Progenitor cell of endocrine pancreas (in vitro differentiated cells): ENCODE results near the gene FSTL1. TPM values are rescaled to one million over a fixed set of nuclear protein-coding genes. Genes with fewer than 3 reads are reported as not detected.
A peak's percentile ranks its signal among the peaks of the same experiment; 100 is the strongest.
"Not testable (repeated sequence)": the region's sequence is repeated elsewhere in the genome, so short reads cannot be mapped to it uniquely, and the experiment has no call there.

ENCODE experiments used
- DNase-seq: peaks from one replicate; pipeline ENCODE4 v3.0.0; 2021; ENCODE audit warnings: low spot score; ENCODE audit not compliant: unreplicated experiment
- H3K27ac Mint-ChIP-seq: 2 replicates; pipeline ENCODE4 v1.8.0; 2021; ENCODE audit warnings: mild to moderate bottlenecking, moderate library complexity, mixed read lengths
- H3K27me3 Mint-ChIP-seq: 2 replicates; pipeline ENCODE4 v1.8.0; 2021; ENCODE audit warnings: mixed read lengths
- H3K36me3 Mint-ChIP-seq: 2 replicates; pipeline ENCODE4 v1.8.0; 2022; ENCODE audit warnings: mixed read lengths; ENCODE audit not compliant: insufficient read depth
- H3K4me1 Mint-ChIP-seq: 2 replicates; pipeline ENCODE4 v1.8.0; 2021; ENCODE audit warnings: low read depth, mixed read lengths
- H3K4me3 Mint-ChIP-seq: 2 replicates; pipeline ENCODE4 v1.8.0; 2021; ENCODE audit warnings: low read depth, mild to moderate bottlenecking, moderate library complexity, mixed read lengths
- H3K9me3 Mint-ChIP-seq: 2 replicates; pipeline ENCODE4 v1.8.0; 2021; ENCODE audit warnings: low read depth, mixed read lengths
- total RNA-seq: library from RNA; stranded (reverse); gene quantifications from 2 replicates; pipeline ENCODE4 v1.2.1, GENCODE V29; 2021
- TF ChIP-seq, protein P1 (sequence below): fragments of 200-600 bp; sonication (generic); IDR thresholded peaks from one replicate; pipeline ENCODE4 v1.5.0; 2021; ENCODE audit warnings: antibody characterized with exemption, mild to moderate bottlenecking; ENCODE audit not compliant: unreplicated experiment

The FSTL1 gene
- total RNA-seq, 1 donor from 2014 or later: 210 TPM

DNA sequence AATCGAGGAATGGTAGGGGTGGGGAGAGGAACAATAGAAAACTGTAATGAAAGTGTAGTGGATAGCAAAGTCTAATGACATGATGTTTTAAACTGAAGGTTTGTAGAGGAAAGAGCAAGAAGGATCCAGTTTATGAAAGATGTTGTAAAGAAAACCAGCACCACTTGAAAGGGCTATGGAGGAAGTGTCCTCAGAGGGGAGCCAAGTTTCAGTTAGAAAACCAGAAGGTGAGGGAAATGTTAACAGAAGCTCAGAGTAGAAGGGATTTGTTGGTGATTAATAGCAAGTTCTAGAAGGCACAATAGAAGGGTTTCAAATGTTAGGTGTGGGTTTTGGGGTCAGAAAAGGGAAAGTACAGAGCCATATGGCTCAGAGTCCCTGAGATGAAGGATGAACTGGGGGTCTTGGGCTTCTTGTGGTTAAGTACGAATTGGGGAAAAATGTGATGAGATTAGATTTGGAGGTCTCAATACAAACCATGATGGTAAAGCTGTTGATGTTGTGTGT, 67.8 kb downstream of the FSTL1 start:
- H3K27me3 Mint-ChIP-seq: no peaks in the 10 kb centered on the region
- H3K36me3 Mint-ChIP-seq: no peaks in the 10 kb centered on the region
- H3K9me3 Mint-ChIP-seq: peaks cover 3% of the 10 kb centered on the region
- no peaks in the 10 kb centered on the region for H3K4me1 Mint-ChIP-seq
- DNase-seq: no peak
- TF ChIP-seq, protein P1, sequence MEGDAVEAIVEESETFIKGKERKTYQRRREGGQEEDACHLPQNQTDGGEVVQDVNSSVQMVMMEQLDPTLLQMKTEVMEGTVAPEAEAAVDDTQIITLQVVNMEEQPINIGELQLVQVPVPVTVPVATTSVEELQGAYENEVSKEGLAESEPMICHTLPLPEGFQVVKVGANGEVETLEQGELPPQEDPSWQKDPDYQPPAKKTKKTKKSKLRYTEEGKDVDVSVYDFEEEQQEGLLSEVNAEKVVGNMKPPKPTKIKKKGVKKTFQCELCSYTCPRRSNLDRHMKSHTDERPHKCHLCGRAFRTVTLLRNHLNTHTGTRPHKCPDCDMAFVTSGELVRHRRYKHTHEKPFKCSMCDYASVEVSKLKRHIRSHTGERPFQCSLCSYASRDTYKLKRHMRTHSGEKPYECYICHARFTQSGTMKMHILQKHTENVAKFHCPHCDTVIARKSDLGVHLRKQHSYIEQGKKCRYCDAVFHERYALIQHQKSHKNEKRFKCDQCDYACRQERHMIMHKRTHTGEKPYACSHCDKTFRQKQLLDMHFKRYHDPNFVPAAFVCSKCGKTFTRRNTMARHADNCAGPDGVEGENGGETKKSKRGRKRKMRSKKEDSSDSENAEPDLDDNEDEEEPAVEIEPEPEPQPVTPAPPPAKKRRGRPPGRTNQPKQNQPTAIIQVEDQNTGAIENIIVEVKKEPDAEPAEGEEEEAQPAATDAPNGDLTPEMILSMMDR: no peak
- no peak overlapping the region for H3K4me3 Mint-ChIP-seq
- no peak overlapping the region for H3K27ac Mint-ChIP-seq

DNA sequence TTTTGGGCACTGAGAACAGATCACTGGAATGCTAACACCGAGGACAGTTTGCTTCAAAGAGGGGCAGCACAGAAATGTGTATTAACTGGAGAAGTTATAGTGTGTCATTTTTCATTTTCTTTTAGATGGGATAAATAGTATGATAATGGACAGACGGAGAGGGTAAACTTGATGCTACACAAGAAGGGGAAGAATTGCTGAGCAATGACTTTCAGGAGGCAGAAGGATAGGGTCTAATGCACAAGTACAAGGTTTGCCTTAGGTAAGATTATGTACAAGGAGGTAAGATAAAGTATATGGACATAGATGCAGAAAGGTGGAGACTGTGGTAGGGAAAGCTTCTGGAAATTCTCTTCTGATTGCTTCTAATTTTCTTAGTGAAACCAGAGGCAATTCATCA, 69.3 kb downstream of the FSTL1 start:
- DNase-seq: no peak
- no peak overlapping the region for H3K4me3 Mint-ChIP-seq
- no peak overlapping the region for H3K27ac Mint-ChIP-seq
- peaks cover 3% of the 10 kb centered on the region for H3K9me3 Mint-ChIP-seq
- H3K36me3 Mint-ChIP-seq: no peaks in the 10 kb centered on the region
- H3K4me1 Mint-ChIP-seq: no peaks in the 10 kb centered on the region
- TF ChIP-seq, protein P1: no peak
- no peaks in the 10 kb centered on the region for H3K27me3 Mint-ChIP-seq

DNA sequence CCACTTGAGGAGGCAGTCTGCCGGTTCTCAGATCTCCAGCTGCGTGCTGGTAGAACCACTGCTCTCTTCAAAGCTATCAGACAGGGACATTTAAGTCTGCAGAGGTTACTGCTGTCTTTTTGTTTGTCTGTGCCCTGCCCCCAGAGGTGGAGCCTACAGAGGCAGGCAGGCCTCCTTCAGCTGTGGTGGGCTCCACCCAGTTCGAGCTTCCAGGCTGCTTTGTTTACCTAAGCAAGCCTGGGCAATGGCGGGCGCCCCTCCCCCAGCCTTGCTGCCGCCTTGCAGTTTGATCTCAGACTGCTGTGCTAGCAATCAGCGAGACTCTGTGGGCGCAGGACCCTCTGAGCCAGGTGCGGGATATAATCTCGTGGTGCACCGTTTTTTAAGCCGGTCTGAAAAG, 72.8 kb downstream of the FSTL1 start:
- H3K9me3 Mint-ChIP-seq, DNase-seq, H3K27ac Mint-ChIP-seq, H3K36me3 Mint-ChIP-seq, H3K27me3 Mint-ChIP-seq, H3K4me1 Mint-ChIP-seq, H3K4me3 Mint-ChIP-seq: not testable (repeated sequence)

DNA sequence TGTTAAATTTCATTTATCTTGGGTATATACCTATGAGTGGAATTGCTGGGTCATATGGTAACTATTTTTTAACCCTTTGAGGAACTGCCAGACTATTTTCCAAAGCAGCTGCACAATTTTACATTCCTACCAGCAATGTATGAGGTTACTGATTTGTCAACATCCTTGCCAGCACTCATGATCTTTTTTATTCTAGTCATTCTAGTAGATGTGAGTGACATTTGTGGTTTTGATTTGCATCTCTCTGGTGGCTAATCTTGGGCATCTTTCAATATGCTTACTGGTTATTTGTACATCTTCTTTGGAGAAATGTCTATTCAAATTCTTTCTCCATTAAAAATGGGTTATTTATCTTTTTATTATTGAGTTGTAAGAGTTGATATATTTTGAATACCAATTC, 80.3 kb downstream of the FSTL1 start:
- H3K27ac Mint-ChIP-seq: no peak overlapping the region

DNA sequence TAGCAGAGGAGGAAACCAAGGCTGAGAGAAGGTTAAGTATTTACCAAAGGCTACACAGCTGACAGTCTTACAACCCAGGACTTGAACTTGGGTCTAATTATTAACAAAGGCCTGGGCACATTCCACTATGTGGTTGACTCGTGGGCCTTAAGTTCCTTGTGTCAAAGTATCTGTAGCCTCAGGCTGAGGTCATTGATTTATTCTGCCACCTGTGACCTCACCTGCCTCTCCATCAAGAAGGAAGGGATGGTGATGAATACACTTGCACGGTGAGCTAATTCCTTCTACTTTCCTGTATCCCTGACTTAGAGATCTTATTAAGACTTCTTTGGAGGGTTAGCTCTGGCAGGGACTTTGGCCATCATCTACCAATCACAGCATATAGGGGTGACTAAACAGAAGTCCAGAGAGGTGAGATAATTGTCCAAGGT, 81.7 kb downstream of the FSTL1 start:
- peaks cover 5% of the 10 kb centered on the region for H3K27me3 Mint-ChIP-seq
- peaks cover 14% of the 10 kb centered on the region for H3K4me1 Mint-ChIP-seq
- no peaks in the 10 kb centered on the region for H3K9me3 Mint-ChIP-seq
- no peaks in the 10 kb centered on the region for H3K36me3 Mint-ChIP-seq
- no peak overlapping the region for H3K4me3 Mint-ChIP-seq
- peak overlapping the region; percentile 94 for H3K27ac Mint-ChIP-seq
- TF ChIP-seq, protein P1: no peak
- DNase-seq: peak; percentile 10

More for the DNA sequence above, 80.3 kb downstream of the FSTL1 start:
- H3K9me3 Mint-ChIP-seq: no peaks in the 10 kb centered on the region
- H3K4me3 Mint-ChIP-seq: no peak overlapping the region
- TF ChIP-seq, protein P1: no peak
- H3K36me3 Mint-ChIP-seq: no peaks in the 10 kb centered on the region
- no peak for DNase-seq
- peaks cover 5% of the 10 kb centered on the region for H3K27me3 Mint-ChIP-seq
- peaks cover 14% of the 10 kb centered on the region for H3K4me1 Mint-ChIP-seq

DNA sequence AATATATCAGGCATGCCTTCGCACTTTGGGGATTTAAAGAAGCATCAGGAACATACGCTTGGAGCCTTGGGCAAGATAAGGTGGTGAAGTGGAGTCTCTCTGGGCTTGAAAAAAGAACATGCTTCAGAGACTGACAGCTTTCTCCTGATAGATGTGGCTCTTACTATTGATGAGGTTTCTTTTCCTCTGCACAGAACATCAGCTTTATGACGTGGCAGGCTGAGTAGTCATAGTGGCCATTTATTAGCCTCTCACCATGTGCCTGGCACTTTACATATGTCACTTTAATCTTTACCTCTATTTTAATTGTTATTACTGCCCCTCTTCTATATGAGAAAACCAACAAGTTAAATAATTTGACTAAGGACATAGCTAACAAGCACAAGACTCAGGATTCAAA, 82.6 kb downstream of the FSTL1 start:
- Mint-ChIP-seq H3K9me3 (no peaks in the 10 kb centered on the region), H3K4me3 (no peak overlapping the region), H3K27me3 (peaks cover 5% of the 10 kb centered on the region), H3K27ac (peak overlapping the region; percentile 7), H3K4me1 (peaks cover 14% of the 10 kb centered on the region), H3K36me3 (no peaks in the 10 kb centered on the region)
- TF ChIP-seq, protein P1: no peak
- DNase-seq: no peak
